ENCODE data around the gene RASD1.

The RASD1 gene

DNA sequence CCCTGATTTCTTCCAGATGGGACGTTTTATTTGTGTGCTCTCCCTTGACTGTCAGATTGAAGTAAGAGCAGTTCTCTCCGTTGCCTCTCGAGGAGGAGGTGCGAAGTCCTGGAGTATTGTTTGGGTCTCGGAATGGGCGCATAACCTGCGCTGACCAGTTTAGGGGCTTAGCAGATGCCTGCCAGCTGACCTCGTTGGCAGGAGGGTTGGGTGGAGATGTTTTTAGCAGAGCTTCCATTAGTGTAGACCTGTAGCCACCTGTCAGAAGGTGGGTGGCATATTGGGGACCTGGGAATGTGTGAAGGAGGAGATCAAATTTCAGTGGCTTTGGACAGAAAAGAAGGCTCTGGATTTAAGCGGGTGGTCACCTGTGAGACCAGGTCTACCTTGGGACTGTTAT lies 3.6 kb downstream of the RASD1 start:
- H3K36me3 ChIP-seq (ENCODE audit: control insufficient read depth, low read length), result peaks cover 29% of the 10 kb centered on the region
- H4K20me1 ChIP-seq (ENCODE audit: control insufficient read depth, insufficient read depth, low read depth, low read length), result 0 out of 2 replicates have a peak, but pooled peaks cover 13% of the 10 kb centered on the region
- H3K27ac ChIP-seq (ENCODE audit: low read depth, low read length), result no peak overlapping the region
- TF ChIP-seq, protein P1, sequence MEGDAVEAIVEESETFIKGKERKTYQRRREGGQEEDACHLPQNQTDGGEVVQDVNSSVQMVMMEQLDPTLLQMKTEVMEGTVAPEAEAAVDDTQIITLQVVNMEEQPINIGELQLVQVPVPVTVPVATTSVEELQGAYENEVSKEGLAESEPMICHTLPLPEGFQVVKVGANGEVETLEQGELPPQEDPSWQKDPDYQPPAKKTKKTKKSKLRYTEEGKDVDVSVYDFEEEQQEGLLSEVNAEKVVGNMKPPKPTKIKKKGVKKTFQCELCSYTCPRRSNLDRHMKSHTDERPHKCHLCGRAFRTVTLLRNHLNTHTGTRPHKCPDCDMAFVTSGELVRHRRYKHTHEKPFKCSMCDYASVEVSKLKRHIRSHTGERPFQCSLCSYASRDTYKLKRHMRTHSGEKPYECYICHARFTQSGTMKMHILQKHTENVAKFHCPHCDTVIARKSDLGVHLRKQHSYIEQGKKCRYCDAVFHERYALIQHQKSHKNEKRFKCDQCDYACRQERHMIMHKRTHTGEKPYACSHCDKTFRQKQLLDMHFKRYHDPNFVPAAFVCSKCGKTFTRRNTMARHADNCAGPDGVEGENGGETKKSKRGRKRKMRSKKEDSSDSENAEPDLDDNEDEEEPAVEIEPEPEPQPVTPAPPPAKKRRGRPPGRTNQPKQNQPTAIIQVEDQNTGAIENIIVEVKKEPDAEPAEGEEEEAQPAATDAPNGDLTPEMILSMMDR (IDR thresholded peaks at IDR 0.05; ENCODE audit: low read depth, low read length, poor library complexity, severe bottlenecking), result no peak
- no peak for TF ChIP-seq EZH2phosphoT487 (IDR thresholded peaks at IDR 0.05; ENCODE audit: borderline replicate concordance, low read length)
- H3K9me3 ChIP-seq (ENCODE audit: control insufficient read depth, insufficient read depth, low read length), result no peaks in the 10 kb centered on the region
- H3K4me1 ChIP-seq (ENCODE audit: control insufficient read depth, low read length), result peaks cover 19% of the 10 kb centered on the region
- no peak overlapping the region for H3K4me2 ChIP-seq (ENCODE audit: low read length)
- no peaks in the 10 kb centered on the region for H3K9me2 ChIP-seq (replicated peaks; ENCODE audit: control insufficient read depth, low read length)
- no peak overlapping the region for H3K4me3 ChIP-seq (ENCODE audit: low read length)
- peaks cover 24% of the 10 kb centered on the region for H3K27me3 ChIP-seq (ENCODE audit: control insufficient read depth, low read length)
- peaks cover 5% of the 10 kb centered on the region; the same call in 1 of the 2 replicates for H3K79me2 ChIP-seq (ENCODE audit: control insufficient read depth, low read length)
- no peaks in the 10 kb centered on the region for H3F3A ChIP-seq (ENCODE audit: control insufficient read depth, insufficient read depth)

DNA sequence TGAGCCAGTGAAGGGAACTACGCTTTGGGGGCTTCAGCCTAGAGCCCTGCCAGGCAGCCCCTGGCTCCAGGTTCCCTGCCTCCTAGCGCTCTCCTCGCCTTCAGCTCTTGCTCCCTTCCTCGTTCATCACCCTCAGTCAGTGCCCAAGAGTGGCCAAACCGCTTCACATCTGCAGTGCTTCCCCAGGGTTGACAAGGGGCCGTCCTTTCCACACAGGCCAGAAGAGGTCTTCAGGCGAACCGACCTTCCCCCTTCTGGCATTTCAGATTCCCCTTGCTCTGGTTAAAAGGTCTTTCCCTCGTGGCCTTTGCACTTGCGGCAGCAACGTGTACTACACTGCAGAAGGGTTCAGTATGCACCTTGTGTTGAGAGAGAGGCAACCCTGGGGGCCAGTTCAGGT lies 4.1 kb downstream of the RASD1 start:
- H3K9me2 ChIP-seq (replicated peaks; ENCODE audit: control insufficient read depth, low read length), result no peaks in the 10 kb centered on the region
- H3K4me1 ChIP-seq (ENCODE audit: control insufficient read depth, low read length), result peaks cover 18% of the 10 kb centered on the region
- H3K36me3 ChIP-seq (ENCODE audit: control insufficient read depth, low read length), result peaks cover 32% of the 10 kb centered on the region
- no peaks in the 10 kb centered on the region for H3K9me3 ChIP-seq (ENCODE audit: control insufficient read depth, insufficient read depth, low read length)
- TF ChIP-seq, protein P1 (IDR thresholded peaks at IDR 0.05; ENCODE audit: low read depth, low read length, poor library complexity, severe bottlenecking), result no peak
- no peak for TF ChIP-seq EZH2phosphoT487 (IDR thresholded peaks at IDR 0.05; ENCODE audit: borderline replicate concordance, low read length)
- no peaks in the 10 kb centered on the region for H3F3A ChIP-seq (ENCODE audit: control insufficient read depth, insufficient read depth)
- no peak overlapping the region for H3K4me2 ChIP-seq (ENCODE audit: low read length)
- 0 out of 2 replicates have a peak, but pooled peaks cover 13% of the 10 kb centered on the region for H4K20me1 ChIP-seq (ENCODE audit: control insufficient read depth, insufficient read depth, low read depth, low read length)
- no peak overlapping the region for H3K27ac ChIP-seq (ENCODE audit: low read depth, low read length)
- no peak overlapping the region for H3K4me3 ChIP-seq (ENCODE audit: low read length)
- H3K27me3 ChIP-seq (ENCODE audit: control insufficient read depth, low read length), result peaks cover 22% of the 10 kb centered on the region
- peaks cover 5% of the 10 kb centered on the region; the same call in 1 of the 2 replicates for H3K79me2 ChIP-seq (ENCODE audit: control insufficient read depth, low read length)

DNA sequence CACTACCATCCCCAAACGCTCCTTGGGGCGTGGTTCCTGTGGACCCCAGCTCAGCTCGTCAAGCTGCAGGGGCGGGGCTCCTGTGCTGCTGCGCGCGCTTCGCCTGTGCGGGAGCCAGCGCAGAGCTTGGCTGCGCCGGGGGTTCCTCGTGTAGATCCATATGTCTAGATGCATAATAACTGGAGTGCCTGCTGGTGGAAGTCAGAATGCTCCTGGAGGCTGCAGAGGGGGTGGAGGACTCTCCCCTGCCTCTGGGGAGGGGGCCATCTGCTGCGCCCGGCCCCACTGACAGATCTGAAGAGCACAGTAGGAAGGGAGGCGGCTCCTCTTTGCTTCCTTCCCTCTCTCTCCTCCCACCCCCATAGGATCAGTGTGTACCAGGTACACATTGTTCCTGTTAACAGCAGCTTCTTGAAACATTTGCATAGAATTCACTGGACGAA lies 4.6 kb downstream of the RASD1 start:
- no peak for TF ChIP-seq EZH2phosphoT487 (IDR thresholded peaks at IDR 0.05; ENCODE audit: borderline replicate concordance, low read length)
- TF ChIP-seq, protein P1 (IDR thresholded peaks at IDR 0.05; ENCODE audit: low read depth, low read length, poor library complexity, severe bottlenecking), result no peak

More for the DNA sequence above, 4.6 kb downstream of the RASD1 start:
- Histone ChIP-seq H3K4me3 (ENCODE audit: low read length) (no peak overlapping the region), H3K9me2 (replicated peaks; ENCODE audit: control insufficient read depth, low read length) (no peaks in the 10 kb centered on the region), H3K36me3 (ENCODE audit: control insufficient read depth, low read length) (peaks cover 32% of the 10 kb centered on the region), H3K4me1 (ENCODE audit: control insufficient read depth, low read length) (peaks cover 12% of the 10 kb centered on the region), H3K79me2 (ENCODE audit: control insufficient read depth, low read length) (peaks cover 5% of the 10 kb centered on the region; the same call in 1 of the 2 replicates), H3K27me3 (ENCODE audit: control insufficient read depth, low read length) (peaks cover 20% of the 10 kb centered on the region), H4K20me1 (ENCODE audit: control insufficient read depth, insufficient read depth, low read depth, low read length) (0 out of 2 replicates have a peak, but pooled peaks cover 13% of the 10 kb centered on the region), H3K4me2 (ENCODE audit: low read length) (no peak overlapping the region), H3K9me3 (ENCODE audit: control insufficient read depth, insufficient read depth, low read length) (no peaks in the 10 kb centered on the region), H3F3A (ENCODE audit: control insufficient read depth, insufficient read depth) (no peaks in the 10 kb centered on the region), H3K27ac (ENCODE audit: low read depth, low read length) (no peak overlapping the region)
